MCF 10A (cell line): ENCODE measurements around the gene ZNF135. TPM values are rescaled to one million over a fixed set of nuclear protein-coding genes. Genes with fewer than 3 reads are reported as not detected.

ENCODE experiments used
- BruUV-seq: library from RNA; stranded (reverse); fragments of 400-500 nt; replicated peaks from 2 replicates; lab custom pipeline; 2021; lab: Mats Ljungman, UMichigan
- CTCF ChIA-PET: fragments of 300-600 bp; sonication (Branson Sonifier 250); formaldehyde crosslinking; extraction: SDS; loops from one replicate; lab custom pipeline; 2021; ENCODE audit warnings: antibody characterized with exemption, inconsistent platforms; lab: Yijun Ruan, JAX
- POLR2A ChIA-PET: fragments of 300-600, 350-650 bp; sonication (Branson Sonifier 250); formaldehyde crosslinking; extraction: SDS; loops from one replicate; lab custom pipeline; 2020; ENCODE audit warnings: antibody characterized with exemption, inconsistent platforms; lab: Yijun Ruan, JAX
- DNase-seq: peaks from one replicate; pipeline ENCODE4 v3.0.0-alpha.2; 2018; ENCODE audit not compliant: unreplicated experiment
- H3K27ac Mint-ChIP-seq: one replicate; pipeline ENCODE4 v1.8.0; 2022; ENCODE audit warnings: mild to moderate bottlenecking, low read depth, mixed read lengths; ENCODE audit not compliant: unreplicated experiment
- H3K27me3 Mint-ChIP-seq: one replicate; pipeline ENCODE4 v1.8.0; 2022; ENCODE audit warnings: mixed read lengths; ENCODE audit not compliant: insufficient read depth, unreplicated experiment
- H3K36me3 Mint-ChIP-seq: one replicate; pipeline ENCODE4 v1.8.0; 2022; ENCODE audit warnings: mild to moderate bottlenecking, moderate library complexity, mixed read lengths; ENCODE audit not compliant: insufficient read depth, unreplicated experiment
- H3K4me1 Mint-ChIP-seq: one replicate; pipeline ENCODE4 v1.8.0; 2022; ENCODE audit warnings: mixed read lengths; ENCODE audit not compliant: insufficient read depth, unreplicated experiment
- H3K4me3 Mint-ChIP-seq: one replicate; pipeline ENCODE4 v1.8.0; 2022; ENCODE audit warnings: mild to moderate bottlenecking, moderate library complexity, mixed read lengths; ENCODE audit not compliant: unreplicated experiment
- H3K9me3 Mint-ChIP-seq: one replicate; pipeline ENCODE4 v1.8.0; 2022; ENCODE audit warnings: mixed read lengths; ENCODE audit not compliant: unreplicated experiment
- intact Hi-C: fragments of 100-400 bp; cut with micrococcal nuclease; formaldehyde crosslinking; loops from 2 replicates; pipeline ENCODE4 v1.14.1; 2022
- total RNA-seq: library from RNA; stranded (reverse); gene quantifications from 2 replicates; pipeline ENCODE4 v1.2.3, GENCODE V29; 2022
- TF ChIP-seq, protein P1 (sequence below): fragments of 200-600 bp; IDR thresholded peaks from one replicate; pipeline ENCODE4 v1.8.0; 2022; ENCODE audit warnings: antibody characterized with exemption, mild to moderate bottlenecking; ENCODE audit not compliant: unreplicated experiment

Gene ZNF135
- total RNA-seq, 1 experiment from 2014 or later: not detected

GRCh38 chr19:58079792-58080191 lies 20.7 kb downstream of the ZNF135 start:
- Mint-ChIP-seq H3K27ac (no peak overlapping the region), H3K4me1 (no peaks in the 10 kb centered on the region), H3K27me3 (no peaks in the 10 kb centered on the region), H3K9me3 (peaks cover 18% of the 10 kb centered on the region), H3K4me3 (no peak overlapping the region), H3K36me3 (peaks cover 6% of the 10 kb centered on the region)
- TF ChIP-seq, protein P1, sequence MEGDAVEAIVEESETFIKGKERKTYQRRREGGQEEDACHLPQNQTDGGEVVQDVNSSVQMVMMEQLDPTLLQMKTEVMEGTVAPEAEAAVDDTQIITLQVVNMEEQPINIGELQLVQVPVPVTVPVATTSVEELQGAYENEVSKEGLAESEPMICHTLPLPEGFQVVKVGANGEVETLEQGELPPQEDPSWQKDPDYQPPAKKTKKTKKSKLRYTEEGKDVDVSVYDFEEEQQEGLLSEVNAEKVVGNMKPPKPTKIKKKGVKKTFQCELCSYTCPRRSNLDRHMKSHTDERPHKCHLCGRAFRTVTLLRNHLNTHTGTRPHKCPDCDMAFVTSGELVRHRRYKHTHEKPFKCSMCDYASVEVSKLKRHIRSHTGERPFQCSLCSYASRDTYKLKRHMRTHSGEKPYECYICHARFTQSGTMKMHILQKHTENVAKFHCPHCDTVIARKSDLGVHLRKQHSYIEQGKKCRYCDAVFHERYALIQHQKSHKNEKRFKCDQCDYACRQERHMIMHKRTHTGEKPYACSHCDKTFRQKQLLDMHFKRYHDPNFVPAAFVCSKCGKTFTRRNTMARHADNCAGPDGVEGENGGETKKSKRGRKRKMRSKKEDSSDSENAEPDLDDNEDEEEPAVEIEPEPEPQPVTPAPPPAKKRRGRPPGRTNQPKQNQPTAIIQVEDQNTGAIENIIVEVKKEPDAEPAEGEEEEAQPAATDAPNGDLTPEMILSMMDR: no peak
- intact Hi-C loops: no loop called here
- DNase-seq: no peak
- CTCF ChIA-PET: no interaction called here
- POLR2A ChIA-PET: no interaction called here
- no TSS peak for BruUV-seq

GRCh38 chr19:58083021-58083420 lies 23.9 kb downstream of the ZNF135 start:
- intact Hi-C loops: no loop called here
- DNase-seq: no peak
- CTCF ChIA-PET: no interaction called here
- Mint-ChIP-seq H3K9me3 (peaks cover 18% of the 10 kb centered on the region), H3K36me3 (no peaks in the 10 kb centered on the region), H3K4me3 (no peak overlapping the region), H3K27ac (no peak overlapping the region), H3K4me1 (no peaks in the 10 kb centered on the region), H3K27me3 (no peaks in the 10 kb centered on the region)
- POLR2A ChIA-PET: no interaction called here
- BruUV-seq: no TSS peak
- TF ChIP-seq, protein P1: no peak

DNA sequence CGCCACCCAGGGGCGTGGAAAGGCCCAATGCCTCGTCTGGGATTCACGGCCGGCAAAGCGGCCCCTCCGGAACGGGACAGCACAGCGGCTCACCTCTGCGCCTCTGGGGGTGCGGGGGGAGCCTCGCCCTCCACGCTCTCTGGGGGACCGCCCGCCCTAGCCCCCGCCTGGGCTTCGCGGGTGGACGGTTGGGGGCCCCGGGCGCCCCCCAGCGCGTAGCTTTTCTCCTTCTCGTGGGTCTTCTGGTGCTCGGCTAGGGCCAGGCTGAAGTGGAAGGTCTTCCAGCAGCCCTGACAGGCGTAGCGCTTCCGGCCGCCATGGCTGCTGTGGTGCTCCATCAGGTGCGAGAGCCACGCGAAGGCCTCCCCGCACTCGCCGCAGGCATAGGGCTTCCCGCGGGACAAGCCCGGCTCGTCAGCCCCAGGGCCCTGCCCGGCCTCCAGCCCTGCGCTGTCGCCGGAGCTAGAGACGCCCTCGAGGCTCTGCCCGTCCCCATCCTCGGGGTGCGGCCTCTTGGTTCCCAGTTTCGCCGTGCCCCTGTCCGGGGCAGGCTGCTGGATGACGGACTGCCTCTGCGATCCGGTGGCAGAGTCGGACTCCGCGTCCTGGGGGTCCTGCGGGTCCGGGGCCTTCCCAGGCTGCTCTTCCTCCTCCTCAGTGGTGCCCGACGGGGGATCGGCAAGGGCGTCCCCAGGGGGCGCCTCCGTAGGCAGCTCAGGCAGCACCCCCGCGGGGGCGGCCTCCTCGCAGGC lies 25.7 kb downstream of the ZNF135 start:
- peaks cover 18% of the 10 kb centered on the region for H3K9me3 Mint-ChIP-seq
- TF ChIP-seq, protein P1: no peak
- DNase-seq: no peak
- ChIA-PET POLR2A (no interaction called here), CTCF (no interaction called here)
- no peak overlapping the region for H3K27ac Mint-ChIP-seq
- intact Hi-C loops: no loop called here
- no peaks in the 10 kb centered on the region for H3K36me3 Mint-ChIP-seq
- H3K4me3 Mint-ChIP-seq: no peak overlapping the region
- H3K4me1 Mint-ChIP-seq: no peaks in the 10 kb centered on the region
- no TSS peak for BruUV-seq
- no peaks in the 10 kb centered on the region for H3K27me3 Mint-ChIP-seq

DNA sequence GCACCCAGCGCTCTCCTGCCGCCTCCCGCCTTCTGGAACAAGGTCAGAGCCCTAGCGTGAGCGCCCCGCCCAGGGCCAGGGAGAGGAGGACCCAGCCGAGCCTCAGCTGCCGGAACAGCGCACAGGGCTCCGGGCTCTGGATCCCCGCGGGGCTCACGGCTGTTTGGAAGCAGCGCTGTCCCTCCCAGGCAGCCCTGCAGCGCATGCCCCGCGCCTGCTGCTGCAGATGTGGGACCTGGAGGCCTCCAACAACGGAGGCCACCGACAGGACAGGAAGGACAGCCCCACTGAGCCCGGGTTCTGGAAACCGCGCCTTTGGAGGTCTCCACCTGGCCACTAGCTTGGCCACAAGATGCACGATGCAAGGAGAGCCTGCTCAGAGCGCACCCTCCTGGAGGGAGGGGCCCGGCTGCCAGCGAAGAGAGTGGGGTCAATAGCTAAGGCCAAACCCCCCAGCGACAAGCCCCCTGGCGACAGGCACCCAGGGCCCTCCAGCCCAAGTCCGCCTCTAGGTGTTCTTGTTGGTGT lies 26.3 kb downstream of the ZNF135 start:
- Mint-ChIP-seq H3K36me3 (no peaks in the 10 kb centered on the region), H3K9me3 (peaks cover 11% of the 10 kb centered on the region), H3K27ac (no peak overlapping the region), H3K4me1 (no peaks in the 10 kb centered on the region), H3K27me3 (no peaks in the 10 kb centered on the region), H3K4me3 (no peak overlapping the region)
- intact Hi-C loops: no loop called here
- no TSS peak for BruUV-seq
- DNase-seq: no peak
- POLR2A ChIA-PET: no interaction called here
- TF ChIP-seq, protein P1: no peak
- CTCF ChIA-PET: no interaction called here
